CD4-positive, alpha-beta T cell treated with Interleukin-12 subunit alpha and Interleukin-12 subunit beta, for 1 hour (primary cell): ENCODE data around the gene HOXA11.
A peak's percentile ranks its signal among the peaks of the same experiment; 100 is the strongest.

Experiments
- DNase-seq: peaks from one replicate; pipeline ENCODE4 v3.0.0-alpha.2; 2020

Gene HOXA11

DNA sequence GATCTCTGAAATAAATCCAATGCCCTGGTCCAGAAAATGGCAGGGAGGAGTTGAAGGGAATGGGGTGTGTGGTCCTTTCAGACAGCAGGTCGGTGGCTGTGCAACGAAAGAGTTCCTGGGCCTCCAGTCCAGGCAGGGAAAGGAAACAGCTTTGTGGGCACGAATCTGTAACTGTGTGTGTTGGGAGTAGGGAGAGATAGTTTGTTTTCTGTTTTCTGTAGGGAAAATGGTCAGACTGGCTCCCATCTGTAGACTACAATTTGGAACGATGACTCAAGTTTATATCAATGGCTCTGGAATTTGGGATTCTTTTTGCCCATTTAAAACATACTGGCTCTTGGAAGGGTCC lies 17.1 kb downstream of the HOXA11 start:
- no peak for DNase-seq

DNA sequence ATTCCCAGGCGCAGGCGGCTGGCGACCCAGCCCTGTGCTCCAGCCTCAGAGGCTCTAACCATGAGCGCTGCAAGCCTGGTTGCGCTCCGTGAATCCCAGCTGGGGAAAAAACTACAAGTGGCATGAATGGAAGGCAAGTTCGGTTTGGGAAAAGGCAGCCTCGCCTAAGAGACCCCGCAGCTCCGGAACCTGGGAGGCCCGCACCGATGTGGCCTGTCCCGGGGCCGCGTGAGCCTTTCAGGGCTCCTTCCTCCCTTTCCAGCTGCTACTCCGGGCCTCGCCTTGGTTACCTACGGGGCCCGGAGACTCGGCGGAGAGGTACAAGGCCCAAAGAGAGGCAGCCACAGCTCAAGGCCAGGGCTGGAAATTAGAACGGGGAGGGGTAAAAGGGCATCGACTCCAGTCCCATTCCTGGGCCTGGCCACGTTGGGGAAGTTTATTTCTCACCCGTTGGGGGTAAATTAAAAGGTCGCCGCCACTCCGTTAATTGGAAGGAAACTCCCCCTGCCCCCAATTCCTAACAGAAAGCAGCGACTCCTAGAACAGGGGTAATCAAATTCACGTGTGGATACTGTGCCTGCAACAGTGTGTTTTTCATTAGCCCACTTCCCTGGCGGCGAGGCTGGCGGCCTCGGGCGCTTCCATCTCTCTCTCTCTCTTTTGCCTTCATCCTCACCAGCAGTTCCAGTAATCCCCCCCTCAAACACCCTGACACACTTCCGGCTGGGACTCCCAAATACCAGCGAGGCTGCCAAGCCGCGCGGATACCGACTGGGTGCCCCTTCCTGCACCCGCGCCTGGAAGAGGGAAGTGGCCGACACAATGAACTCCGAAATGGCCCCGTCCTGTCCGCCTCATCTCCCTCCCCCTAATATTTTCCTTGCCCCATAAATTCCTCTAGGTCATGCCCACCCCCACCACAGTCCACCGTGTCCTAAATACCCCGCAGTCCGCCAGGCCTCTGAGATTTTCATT lies 18.2 kb downstream of the HOXA11 start:
- no peak for DNase-seq

- DNase-seq: no peak
Observed at GRCh38 chr7:27165996-27166530, 19.0 kb downstream of the HOXA11 start.

DNA sequence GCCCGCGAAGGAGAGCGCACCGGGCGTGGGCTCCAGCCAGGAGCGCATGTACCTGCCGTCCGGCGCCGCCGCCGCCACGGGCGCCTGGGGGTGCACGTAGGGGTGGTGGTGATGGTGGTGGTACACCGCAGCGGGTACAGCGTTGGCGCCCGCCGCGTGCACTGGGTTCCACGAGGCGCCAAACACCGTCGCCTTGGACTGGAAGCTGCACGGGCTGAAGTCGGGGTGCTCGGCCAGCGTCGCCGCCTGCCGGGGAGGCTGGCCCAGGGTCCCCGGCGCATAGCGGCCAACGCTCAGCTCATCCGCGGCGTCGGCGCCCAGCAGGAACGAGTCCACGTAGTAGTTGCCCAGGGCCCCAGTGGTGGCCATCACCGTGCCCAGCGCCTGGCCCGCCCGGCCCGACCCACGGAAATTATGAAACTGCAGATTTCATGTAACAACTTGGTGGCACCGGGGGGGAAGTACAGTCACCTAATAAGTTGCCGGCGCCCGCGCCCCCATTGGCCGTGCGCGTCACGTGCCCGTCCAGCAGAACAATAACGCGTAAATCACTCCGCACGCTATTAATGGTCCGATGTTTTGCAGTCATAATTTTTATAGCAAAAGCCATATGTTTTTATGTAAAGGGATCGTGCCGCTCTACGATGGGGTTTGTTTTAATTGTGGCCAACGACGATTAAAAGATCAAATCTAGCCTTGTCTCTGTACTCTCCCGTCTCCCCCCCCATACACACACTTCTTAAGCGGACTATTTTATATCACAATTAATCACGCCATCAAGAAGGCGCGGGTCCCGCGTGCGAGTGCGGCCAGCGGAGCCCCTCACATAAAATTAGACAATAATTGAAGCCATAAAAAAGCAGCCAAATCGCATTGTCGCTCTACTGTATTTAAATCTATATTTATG lies 19.7 kb downstream of the HOXA11 start, which contains the start of gene HOXA9:
HOXA9 (minus strand) TSS at position 449 of the 907 bp plus-strand sequence; CDS start at position 369, 80 bp downstream.
- DNase-seq: peak; percentile 35

- no peak for DNase-seq
Observed at GRCh38 chr7:27164367-27165088, 20.5 kb downstream of the HOXA11 start.

DNA sequence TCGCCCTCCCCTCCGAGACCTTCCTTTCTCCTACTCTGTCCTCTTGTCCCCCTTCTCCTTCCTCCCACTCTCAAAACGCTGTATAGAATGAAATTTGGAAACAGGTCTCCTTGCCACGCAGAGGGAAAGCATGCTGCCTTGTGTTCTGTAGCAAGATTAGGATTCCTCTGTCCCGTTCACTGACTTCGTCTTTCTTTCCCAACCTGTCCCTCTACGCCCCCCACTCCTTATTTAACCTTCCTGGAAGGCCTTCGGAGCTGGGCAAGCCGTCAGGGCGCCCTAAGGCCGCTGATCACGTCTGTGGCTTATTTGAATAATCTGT lies 21.0 kb downstream of the HOXA11 start:
- DNase-seq: no peak

- no peak for DNase-seq
Observed at GRCh38 chr7:27163288-27164044, 21.6 kb downstream of the HOXA11 start.

GRCh38 chr7:27162561-27163287 lies 22.3 kb downstream of the HOXA11 start:
- DNase-seq: no peak

DNA sequence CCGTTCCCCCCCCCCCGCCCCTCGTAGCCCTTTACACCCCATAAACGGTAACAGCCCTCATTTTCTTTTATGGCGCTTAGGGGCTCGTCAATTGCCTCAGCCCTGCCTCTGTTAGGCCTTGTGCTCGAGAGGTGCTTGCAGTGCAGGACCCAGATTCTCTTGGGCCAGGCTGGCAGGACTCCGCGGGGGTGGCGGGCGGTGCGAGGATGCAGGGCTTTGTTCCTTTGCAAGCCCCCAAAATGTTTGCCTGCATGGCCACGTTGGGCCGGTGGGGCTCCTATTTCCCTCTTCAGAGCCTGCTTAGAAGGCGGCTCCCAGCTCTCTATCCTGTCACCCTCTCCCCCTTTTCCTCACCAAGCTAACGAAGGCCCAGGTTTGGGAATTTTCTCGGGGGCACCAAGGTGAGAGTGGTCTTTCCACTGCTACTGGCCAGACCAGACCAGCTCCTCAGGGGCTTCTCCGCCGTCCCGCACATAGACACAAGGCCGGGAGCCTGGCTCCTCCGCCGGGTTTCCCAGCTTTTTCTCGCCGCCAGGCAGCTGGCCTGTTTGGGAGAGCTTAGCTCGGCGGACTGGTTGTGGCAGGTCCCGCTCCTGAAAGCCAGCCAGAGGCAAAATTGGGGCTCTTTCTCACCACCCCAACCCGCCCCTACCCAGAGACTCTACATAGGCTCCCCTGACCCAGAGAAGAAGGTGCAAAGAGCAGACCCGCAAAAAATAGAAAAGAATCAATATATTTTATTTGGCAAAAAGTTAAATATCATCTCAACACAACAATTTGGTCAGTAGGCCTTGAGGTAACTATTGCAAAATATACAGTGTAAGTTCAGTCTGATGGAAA lies 23.1 kb downstream of the HOXA11 start:
- no peak for DNase-seq

DNA sequence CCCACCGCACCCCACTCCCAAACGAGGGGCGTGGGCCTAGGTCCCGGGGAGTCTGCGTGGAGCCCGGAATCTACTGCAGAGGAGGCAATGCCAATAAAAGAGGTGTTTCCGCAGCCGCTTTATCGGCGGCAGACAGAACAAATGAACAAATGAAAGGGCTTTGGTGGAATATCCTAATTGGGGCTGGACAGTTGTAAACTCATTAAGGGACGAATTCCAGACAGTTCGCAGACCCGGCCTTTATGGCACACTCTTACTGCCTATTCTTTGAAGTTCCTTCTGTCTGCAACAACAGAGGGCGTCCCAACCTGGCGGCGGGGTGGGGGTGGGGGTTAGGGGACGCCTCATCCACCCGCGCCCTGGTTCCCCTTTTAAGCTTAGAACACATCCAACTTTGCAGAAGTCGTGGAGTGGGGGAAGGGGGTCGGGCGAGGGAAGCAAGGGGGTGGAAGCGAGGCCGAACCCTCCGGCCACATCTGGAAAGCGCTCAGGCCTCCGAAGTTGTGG lies 23.8 kb downstream of the HOXA11 start:
- DNase-seq: no peak

GRCh38 chr7:27160546-27161213 lies 24.4 kb downstream of the HOXA11 start:
- DNase-seq: peak; percentile 87

DNA sequence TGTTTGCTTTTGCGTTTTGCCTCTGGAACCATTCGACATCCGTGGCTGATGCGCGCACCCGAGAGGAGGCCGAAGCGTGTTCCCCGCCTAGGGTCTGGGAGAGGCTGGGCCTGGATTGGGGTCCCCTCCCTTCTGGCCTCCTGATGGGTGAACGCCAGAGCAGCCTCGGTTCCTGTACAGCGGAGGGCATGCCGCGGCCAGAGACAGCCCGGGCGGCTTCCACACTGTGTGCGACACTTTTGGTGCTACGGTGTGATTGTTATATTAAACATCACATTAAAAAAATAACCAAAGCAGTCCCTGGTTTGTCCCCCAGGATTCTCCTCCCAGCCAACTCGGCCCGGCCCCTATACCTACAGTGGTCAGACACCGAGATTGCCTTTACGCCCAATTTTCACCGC lies 24.9 kb downstream of the HOXA11 start:
- DNase-seq: no peak

DNA sequence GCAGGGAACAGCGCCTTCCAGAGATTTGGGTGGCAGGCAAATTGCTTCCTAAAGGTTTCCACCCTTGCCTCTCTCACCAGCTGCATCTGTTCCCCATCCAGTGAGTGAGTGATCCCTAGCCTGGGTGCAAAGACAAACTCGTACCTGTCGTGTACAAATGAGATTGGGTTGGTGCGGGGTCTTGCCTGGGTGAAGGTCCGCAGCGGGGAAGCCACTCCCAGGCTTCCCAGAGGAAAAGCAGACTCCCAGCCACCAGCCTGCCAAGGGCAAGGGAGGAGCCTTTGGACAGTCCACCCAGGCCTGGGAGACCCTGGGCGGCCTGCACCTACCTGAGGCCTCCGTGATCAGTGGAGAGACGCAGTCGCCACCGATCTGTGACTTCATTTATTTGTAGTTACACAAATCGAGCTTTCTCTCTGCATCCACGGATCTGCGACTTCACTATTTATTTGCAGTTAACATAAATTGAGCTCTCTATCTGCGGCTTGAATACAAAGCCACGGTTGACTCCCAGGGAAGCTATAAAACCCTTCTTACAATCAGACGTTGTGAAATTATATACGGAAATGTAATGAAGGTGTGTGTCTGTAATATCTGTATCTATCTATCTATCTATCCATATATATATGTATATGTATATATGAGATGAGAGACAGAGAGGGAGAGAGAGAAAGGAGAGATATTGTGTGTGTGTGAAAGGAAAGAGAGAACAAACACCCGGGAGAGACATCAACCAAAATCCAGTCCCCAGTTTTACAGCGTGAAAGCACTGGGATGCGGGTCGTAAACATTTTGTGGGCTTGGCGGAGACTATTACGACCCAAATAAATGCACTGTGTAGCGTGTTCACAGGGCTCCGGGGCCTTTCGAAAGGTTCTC lies 25.5 kb downstream of the HOXA11 start:
- no peak for DNase-seq

DNA sequence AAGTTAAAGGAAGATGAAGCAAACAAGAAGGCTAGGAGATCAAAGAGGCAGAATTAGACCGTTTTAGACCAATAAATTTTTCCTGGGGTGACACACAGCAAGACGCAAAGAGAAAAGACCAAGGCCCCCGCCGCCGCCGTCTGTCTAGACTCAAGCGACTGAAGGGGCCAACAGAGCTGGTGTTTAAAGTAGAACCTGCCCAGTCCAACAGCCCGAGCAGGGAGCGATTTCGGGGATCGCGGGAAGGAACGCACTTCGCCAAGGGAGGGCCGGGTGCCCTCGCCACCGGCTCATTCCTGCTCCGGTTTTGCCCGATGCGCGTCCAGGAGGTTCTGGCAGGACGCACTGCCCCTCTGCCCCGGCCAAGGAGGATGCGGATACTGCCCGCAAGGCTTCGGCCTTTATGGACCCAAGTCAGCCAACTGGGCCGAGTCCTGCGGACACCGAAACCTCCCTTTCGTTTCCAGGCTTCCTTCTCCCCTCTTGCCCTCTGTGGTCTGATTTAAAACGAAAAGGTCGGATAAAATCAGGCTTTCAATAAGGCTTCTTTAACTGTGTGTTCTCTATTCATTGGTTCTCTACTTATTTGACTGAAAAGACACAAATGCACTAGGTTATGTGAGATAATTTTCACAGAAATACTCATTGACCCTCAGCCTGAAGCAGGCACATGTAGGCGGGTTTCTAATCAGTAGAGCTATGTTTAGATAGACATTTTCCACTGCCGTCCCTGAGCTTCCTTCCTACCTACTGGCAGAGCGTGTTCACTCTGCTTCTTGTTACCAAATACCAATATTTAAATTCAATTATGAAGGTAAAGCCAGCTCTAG lies 26.4 kb downstream of the HOXA11 start:
- no peak for DNase-seq

GRCh38 chr7:27157702-27158431 lies 27.2 kb downstream of the HOXA11 start:
- DNase-seq: no peak

DNA sequence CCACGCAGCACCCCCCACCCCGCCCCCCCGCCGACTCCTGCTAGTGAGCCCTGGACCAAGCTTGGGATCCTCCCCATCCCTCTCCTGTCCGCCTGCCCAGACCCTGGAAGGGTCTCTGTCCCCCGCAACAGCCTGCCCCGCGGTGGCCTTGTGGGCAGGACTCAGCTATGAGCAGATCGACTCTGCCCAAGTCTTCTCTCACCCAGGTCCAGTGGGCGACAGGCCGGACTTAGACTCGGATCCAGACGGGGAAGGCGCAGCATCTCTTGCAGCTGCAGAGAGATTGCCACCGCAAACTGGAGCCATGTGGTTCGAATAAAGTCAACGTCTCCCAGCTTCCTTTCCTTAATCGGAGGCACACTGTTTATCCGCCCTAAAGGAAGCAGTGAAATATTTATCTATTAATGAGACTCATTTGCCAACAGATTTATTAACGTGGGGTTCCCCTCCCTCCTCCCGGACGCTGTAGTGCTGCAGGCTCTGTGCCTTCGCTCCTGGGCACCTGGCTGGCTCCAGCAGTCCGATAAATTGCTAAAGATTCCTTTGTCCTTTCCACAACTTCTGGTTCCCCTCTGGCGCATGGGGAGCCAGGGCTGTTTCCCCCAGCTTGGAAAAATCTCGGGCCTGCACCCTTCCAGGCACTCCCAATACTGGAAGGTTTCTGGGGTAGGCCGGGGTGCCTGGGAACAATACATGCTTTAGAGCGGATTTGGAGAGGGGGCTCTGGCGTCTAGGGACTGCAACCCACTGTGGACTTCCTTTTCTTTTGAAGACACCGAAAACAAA lies 27.9 kb downstream of the HOXA11 start:
- DNase-seq: no peak
